CD4-positive, alpha-beta T cell (primary cell): ENCODE results near the gene WDR88. TPM values are rescaled to one million over a fixed set of nuclear protein-coding genes. Genes with fewer than 3 reads are reported as not detected.

Experiments used
- ATAC-seq: fragments of 200-7000 bp; cut with Tn5 transposase; one replicate; pipeline ENCODE4 v1.10.0; 2022; ENCODE audit warnings: mild to moderate bottlenecking; ENCODE audit not compliant: poor library complexity
- CTCF ChIA-PET: fragments of 350-600 bp; sonication (Branson Sonifier 250); formaldehyde crosslinking; loops from one replicate; lab custom pipeline; 2021; ENCODE audit warnings: antibody characterized with exemption, inconsistent platforms; lab: Charles Lee
- POLR2A ChIA-PET: fragments of 350-600 bp; sonication (Branson Sonifier 250); formaldehyde crosslinking; loops from one replicate; lab custom pipeline; 2021; ENCODE audit warnings: antibody characterized with exemption, inconsistent platforms; lab: Charles Lee
- DNase-seq, 14 experiments: peaks; one replicate each; pipeline ENCODE4 v3.0.0-alpha.2; 2013 to 2020; ENCODE audit warnings: mixed read lengths in 2 of 14
- H3K27ac ChIP-seq, 2 donors: one replicate each; pipeline versions ENCODE4 v1.5.1 to v1.7.0; 2013; ENCODE audit warnings: low read length in 2 of 2, low read depth in 1 of 2, mild to moderate bottlenecking in 1 of 2
- H3K27me3 ChIP-seq, 2 experiments: 1 replicate in 1 of 2; 2 replicates in 1 of 2; pipeline versions ENCODE4 v1.6.1 to v1.7.0; 2013; ENCODE audit warnings: low read length in 2 of 2, control low read depth in 1 of 2, mild to moderate bottlenecking in 1 of 2, moderate library complexity in 1 of 2; ENCODE audit not compliant: insufficient read depth in 2 of 2, control insufficient read depth in 1 of 2
- H3K36me3 ChIP-seq: one replicate; pipeline ENCODE4 v1.6.1; 2013; ENCODE audit warnings: low read length, control low read depth; ENCODE audit not compliant: insufficient read depth
- H3K4me1 ChIP-seq: one replicate; pipeline ENCODE4 v1.6.1; 2013; ENCODE audit warnings: low read length, control low read depth; ENCODE audit not compliant: insufficient read depth
- H3K4me3 ChIP-seq: one replicate; pipeline ENCODE4 v1.5.1; 2013; ENCODE audit warnings: mild to moderate bottlenecking, low read length, moderate library complexity
- H3K9me3 ChIP-seq, 2 experiments: 1 replicate in 1 of 2; 2 replicates in 1 of 2; pipeline versions ENCODE4 v1.6.1 to v1.7.0; 2013; ENCODE audit warnings: low read length in 2 of 2, mild to moderate bottlenecking in 2 of 2, control low read depth in 1 of 2, moderate library complexity in 1 of 2; ENCODE audit not compliant: control insufficient read depth in 1 of 2, insufficient read depth in 1 of 2
- H3K27ac Mint-ChIP-seq: one replicate; pipeline ENCODE4 v1.8.0; 2020; ENCODE audit warnings: mixed read lengths
- H3K27me3 Mint-ChIP-seq: one replicate; pipeline ENCODE4 v1.8.0; 2021; ENCODE audit warnings: mixed read lengths
- H3K36me3 Mint-ChIP-seq: one replicate; pipeline ENCODE4 v1.8.0; 2021; ENCODE audit warnings: low read depth, mixed read lengths
- H3K4me1 Mint-ChIP-seq: one replicate; pipeline ENCODE4 v1.8.0; 2021; ENCODE audit warnings: low read depth, mixed read lengths
- H3K4me3 Mint-ChIP-seq: one replicate; pipeline ENCODE4 v1.8.0; 2020; ENCODE audit warnings: mild to moderate bottlenecking, mixed read lengths
- H3K9me3 Mint-ChIP-seq: one replicate; pipeline ENCODE4 v1.8.0; 2020; ENCODE audit warnings: mixed read lengths
- intact Hi-C, 2 experiments: fragments of 100-400 bp; cut with DNase I in 1 of 2; cut with micrococcal nuclease in 1 of 2; formaldehyde crosslinking; loops; one replicate each; pipeline versions ENCODE4 v1.15.1 to v1.9.0; 2023 to 2025; cut with DNase I, micrococcal nuclease
- total RNA-seq, 174 experiments: library from RNA in 2 of 174; stranded (reverse) in 2 of 174; gene quantifications; one replicate each; pipeline ENCODE4 v1.2.3 and lab custom pipeline; 2021 to 2026
- TF ChIP-seq, protein P1 (sequence below): fragments of 200-600 bp; IDR thresholded peaks from one replicate; pipeline ENCODE4 v1.8.0; 2022; ENCODE audit warnings: antibody characterized with exemption, mild to moderate bottlenecking

The WDR88 gene
- total RNA-seq, 2 experiments from 2014 or later = not detected

DNA sequence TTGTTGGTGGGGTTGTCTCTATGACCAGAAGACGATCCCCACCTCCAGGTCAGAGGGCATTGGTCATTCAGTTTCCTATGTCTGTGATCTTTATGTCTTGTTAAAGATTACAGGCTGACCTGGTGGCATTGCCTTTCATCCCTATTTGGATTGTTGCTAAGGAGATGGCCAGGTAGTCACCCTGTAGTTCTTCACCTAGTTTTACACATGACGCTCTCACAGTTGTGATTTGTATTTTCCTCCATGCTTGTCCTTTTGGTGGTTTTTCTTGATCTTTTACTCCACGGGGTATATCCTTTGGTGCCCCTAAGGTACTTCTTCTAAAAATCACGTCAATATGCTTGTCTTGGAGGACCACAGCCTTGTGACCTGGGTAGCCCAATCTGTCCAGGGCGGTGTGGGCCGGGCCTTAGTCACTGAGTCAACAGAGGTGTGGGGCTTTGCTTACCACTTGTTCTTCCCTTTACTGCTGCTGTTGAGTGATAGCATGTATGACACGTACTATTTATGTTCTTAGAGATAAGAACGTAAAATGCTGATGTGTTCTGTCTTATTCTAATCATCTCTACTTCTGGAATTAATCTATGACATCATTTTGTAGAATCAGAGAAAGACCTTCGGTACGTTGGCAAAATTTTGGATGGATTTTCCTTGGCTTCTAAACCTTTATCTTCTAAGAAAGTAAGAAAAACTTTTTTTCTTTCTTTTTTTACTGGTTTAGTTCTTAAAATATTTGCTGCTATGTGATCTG is 30.8 kb upstream of the WDR88 start:
- intact Hi-C loops = no loop called here
- no peaks in the 10 kb centered on the region for H3K4me1 Mint-ChIP-seq
- POLR2A ChIA-PET = no interaction called here
- Histone ChIP-seq H3K27me3 (no peaks in the 10 kb centered on the region), H3K36me3 (peaks cover 60% of the 10 kb centered on the region), H3K4me1 (no peaks in the 10 kb centered on the region), H3K4me3 (no peak overlapping the region), H3K9me3 (no peaks in the 10 kb centered on the region), H3K27ac (no peak overlapping the region)
- H3K9me3 Mint-ChIP-seq = no peaks in the 10 kb centered on the region
- peaks cover 76% of the 10 kb centered on the region for H3K36me3 Mint-ChIP-seq
- no peaks in the 10 kb centered on the region for H3K27me3 Mint-ChIP-seq
- CTCF ChIA-PET = interaction anchor here (0.7 kb wide), 1 partner anchor 137 kb away, joined by 3 read pairs; no protein-coding TSS in a partner anchor
- DNase-seq = no peak
- no peak overlapping the region for H3K27ac Mint-ChIP-seq
- H3K4me3 Mint-ChIP-seq = no peak overlapping the region
- no peak for ATAC-seq
- TF ChIP-seq, protein P1, sequence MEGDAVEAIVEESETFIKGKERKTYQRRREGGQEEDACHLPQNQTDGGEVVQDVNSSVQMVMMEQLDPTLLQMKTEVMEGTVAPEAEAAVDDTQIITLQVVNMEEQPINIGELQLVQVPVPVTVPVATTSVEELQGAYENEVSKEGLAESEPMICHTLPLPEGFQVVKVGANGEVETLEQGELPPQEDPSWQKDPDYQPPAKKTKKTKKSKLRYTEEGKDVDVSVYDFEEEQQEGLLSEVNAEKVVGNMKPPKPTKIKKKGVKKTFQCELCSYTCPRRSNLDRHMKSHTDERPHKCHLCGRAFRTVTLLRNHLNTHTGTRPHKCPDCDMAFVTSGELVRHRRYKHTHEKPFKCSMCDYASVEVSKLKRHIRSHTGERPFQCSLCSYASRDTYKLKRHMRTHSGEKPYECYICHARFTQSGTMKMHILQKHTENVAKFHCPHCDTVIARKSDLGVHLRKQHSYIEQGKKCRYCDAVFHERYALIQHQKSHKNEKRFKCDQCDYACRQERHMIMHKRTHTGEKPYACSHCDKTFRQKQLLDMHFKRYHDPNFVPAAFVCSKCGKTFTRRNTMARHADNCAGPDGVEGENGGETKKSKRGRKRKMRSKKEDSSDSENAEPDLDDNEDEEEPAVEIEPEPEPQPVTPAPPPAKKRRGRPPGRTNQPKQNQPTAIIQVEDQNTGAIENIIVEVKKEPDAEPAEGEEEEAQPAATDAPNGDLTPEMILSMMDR = no peak

DNA sequence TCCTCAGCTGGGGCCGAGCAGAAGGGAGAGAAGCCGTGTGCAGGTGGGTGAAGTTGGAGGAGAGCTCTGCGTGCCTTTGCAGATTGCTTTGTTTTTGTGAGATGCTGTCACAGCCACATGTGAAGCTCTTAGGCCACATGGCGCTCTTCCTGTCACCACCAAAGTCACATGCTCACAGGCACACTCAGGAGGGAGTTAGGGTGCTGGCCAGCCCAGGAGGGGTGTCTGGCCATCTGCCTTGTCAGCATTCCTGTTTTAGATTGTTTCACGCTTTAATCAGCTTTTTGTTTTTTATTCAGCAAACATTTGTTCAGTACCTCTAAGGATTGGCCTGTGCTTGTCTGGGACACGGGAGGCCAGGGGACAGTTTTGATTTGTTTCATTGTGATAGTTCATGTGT is 29.0 kb upstream of the WDR88 start:
- Histone ChIP-seq H3K36me3 (peaks cover 65% of the 10 kb centered on the region), H3K9me3 (no peaks in the 10 kb centered on the region), H3K27ac (no peak overlapping the region), H3K4me1 (no peaks in the 10 kb centered on the region), H3K27me3 (no peaks in the 10 kb centered on the region), H3K4me3 (no peak overlapping the region)
- no peak overlapping the region for H3K27ac Mint-ChIP-seq
- CTCF ChIA-PET = no interaction called here
- peaks cover 74% of the 10 kb centered on the region for H3K36me3 Mint-ChIP-seq
- H3K27me3 Mint-ChIP-seq = no peaks in the 10 kb centered on the region
- POLR2A ChIA-PET = no interaction called here
- no peak for DNase-seq
- TF ChIP-seq, protein P1 = no peak
- no peaks in the 10 kb centered on the region for H3K4me1 Mint-ChIP-seq
- no peaks in the 10 kb centered on the region for H3K9me3 Mint-ChIP-seq
- intact Hi-C loops = no loop called here
- H3K4me3 Mint-ChIP-seq = no peak overlapping the region
- no peak for ATAC-seq

DNA sequence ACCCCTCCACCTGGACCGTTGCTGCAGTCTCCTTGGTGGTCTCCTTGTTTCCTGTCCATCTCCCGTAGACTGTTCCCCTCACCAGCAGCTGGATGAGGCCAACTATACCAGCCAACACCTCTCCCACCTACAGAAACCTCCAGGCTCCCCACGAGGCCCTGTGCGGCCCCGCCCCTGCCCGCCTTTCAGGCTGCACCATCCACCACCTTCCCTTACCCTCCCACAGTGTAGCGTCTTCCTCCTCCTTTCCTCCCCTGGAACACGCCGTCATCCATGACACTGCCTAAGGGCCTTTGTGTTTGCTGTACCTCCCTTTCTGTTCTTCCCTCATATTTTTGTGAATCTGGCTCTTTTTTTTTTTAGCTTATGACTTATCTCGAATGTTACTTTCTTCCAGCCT is 23.8 kb upstream of the WDR88 start:
- DNase-seq (no peak), ATAC-seq (no peak)
- H3K27ac Mint-ChIP-seq = no peak overlapping the region
- H3K27me3 ChIP-seq = no peaks in the 10 kb centered on the region
- H3K27me3 Mint-ChIP-seq = no peaks in the 10 kb centered on the region
- H3K36me3 Mint-ChIP-seq = peaks cover 77% of the 10 kb centered on the region
- TF ChIP-seq, protein P1 = no peak
- no peaks in the 10 kb centered on the region for H3K4me1 Mint-ChIP-seq
- no peak overlapping the region for H3K4me3 ChIP-seq
- H3K36me3 ChIP-seq = peaks cover 73% of the 10 kb centered on the region
- H3K27ac ChIP-seq = no peak overlapping the region
- H3K9me3 ChIP-seq = no peaks in the 10 kb centered on the region
- POLR2A ChIA-PET = no interaction called here
- H3K4me1 ChIP-seq = no peaks in the 10 kb centered on the region
- H3K9me3 Mint-ChIP-seq = no peaks in the 10 kb centered on the region
- intact Hi-C loops = no loop called here
- CTCF ChIA-PET = no interaction called here
- H3K4me3 Mint-ChIP-seq = no peak overlapping the region
